ENCODE measurements around the gene AQP3. TPM values are rescaled to one million over a fixed set of nuclear protein-coding genes. Genes with fewer than 3 reads are reported as not detected.
A peak's percentile ranks its signal among the peaks of the same experiment; 100 is the strongest.

The AQP3 gene
- total RNA-seq, 2 donors from 2014 or later: 2.2 to 2.7 TPM

DNA sequence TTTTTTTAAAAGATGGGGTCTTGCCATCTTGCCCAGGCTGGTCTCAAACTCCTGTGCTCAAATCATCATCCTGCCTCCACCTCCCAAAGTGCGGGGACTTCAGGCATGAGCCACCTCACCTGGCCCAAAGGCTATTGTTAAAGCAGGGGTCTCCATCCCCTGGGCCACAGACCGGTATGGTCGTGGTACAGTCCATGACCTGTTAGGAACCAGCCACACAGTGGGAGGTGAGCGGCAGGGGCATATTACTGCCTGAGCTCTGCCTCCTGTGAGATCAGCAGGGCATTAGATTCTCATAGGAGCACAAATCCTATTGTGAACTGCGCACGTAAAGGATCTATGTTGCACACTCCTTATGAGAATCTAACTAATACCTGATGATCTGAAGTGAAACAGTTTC is 33.6 kb upstream of the AQP3 start:
- WGBS, 2 experiments (ENCODE audit: insufficient coverage in 1 of 2, insufficient read length in 1 of 2): 95 to 98% methylated on average over 5 to 6 of the region's 6 CpGs
- Mint-ChIP-seq H3K9me3 (no peaks in the 10 kb centered on the region), H3K4me1 (peaks cover 3% of the 10 kb centered on the region), H3K27ac (no peak overlapping the region), H3K4me3 (no peak overlapping the region), H3K36me3 (ENCODE audit: low read depth) (no peaks in the 10 kb centered on the region), H3K27me3 (ENCODE audit: insufficient read depth) (no peaks in the 10 kb centered on the region)
- H3K4me1 ChIP-seq (ENCODE audit: control insufficient read depth, insufficient read depth, low read length): no peaks in the 10 kb centered on the region
- no peak for DNase-seq
- H3K27me3 ChIP-seq (ENCODE audit: control insufficient read depth, insufficient read depth, low read length, poor library complexity, severe bottlenecking): no peaks in the 10 kb centered on the region
- H3K36me3 ChIP-seq (ENCODE audit: control insufficient read depth, insufficient read depth, low read length): no peaks in the 10 kb centered on the region
- H3K9me3 ChIP-seq (ENCODE audit: control insufficient read depth, low read length): no peaks in the 10 kb centered on the region
- H3K4me3 ChIP-seq (ENCODE audit: low read length): no peak overlapping the region
- H3K27ac ChIP-seq (ENCODE audit: low read depth, low read length): no peak overlapping the region
- no peak for TF ChIP-seq CTCF (conservative IDR thresholded peaks at IDR 0.05)
- H3K9ac ChIP-seq (ENCODE audit: extremely low read depth, low read length, poor library complexity, severe bottlenecking): no peak overlapping the region

DNA sequence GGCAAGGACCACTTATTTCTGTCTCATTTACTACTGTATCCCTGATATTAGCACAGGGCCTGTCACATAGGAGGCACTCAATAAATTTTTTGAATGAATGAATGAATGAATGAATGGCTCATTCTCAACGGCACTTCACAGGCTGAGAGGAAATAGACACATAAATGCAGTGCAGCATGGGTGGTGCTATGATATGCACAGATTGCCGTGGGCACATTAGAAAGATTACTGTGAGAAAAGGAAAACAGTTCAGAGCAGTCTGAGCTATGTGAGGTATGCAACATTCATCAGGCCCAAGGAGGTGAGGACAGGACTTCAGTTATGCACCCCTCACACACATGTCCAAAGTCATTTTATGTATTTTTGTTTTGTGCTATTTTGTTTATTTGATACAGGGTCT is 32.7 kb upstream of the AQP3 start:
- Mint-ChIP-seq H3K27ac (no peak overlapping the region), H3K4me3 (no peak overlapping the region), H3K4me1 (peaks cover 2% of the 10 kb centered on the region), H3K27me3 (ENCODE audit: insufficient read depth) (no peaks in the 10 kb centered on the region), H3K9me3 (no peaks in the 10 kb centered on the region), H3K36me3 (ENCODE audit: low read depth) (no peaks in the 10 kb centered on the region)
- Histone ChIP-seq H3K27ac (ENCODE audit: low read depth, low read length) (no peak overlapping the region), H3K27me3 (ENCODE audit: control insufficient read depth, insufficient read depth, low read length, poor library complexity, severe bottlenecking) (no peaks in the 10 kb centered on the region), H3K9ac (ENCODE audit: extremely low read depth, low read length, poor library complexity, severe bottlenecking) (no peak overlapping the region), H3K9me3 (ENCODE audit: control insufficient read depth, low read length) (no peaks in the 10 kb centered on the region), H3K36me3 (ENCODE audit: control insufficient read depth, insufficient read depth, low read length) (no peaks in the 10 kb centered on the region), H3K4me3 (ENCODE audit: low read length) (no peak overlapping the region), H3K4me1 (ENCODE audit: control insufficient read depth, insufficient read depth, low read length) (no peaks in the 10 kb centered on the region)
- no peak for DNase-seq
- WGBS, 2 experiments (ENCODE audit: insufficient coverage in 1 of 2, insufficient read length in 1 of 2): 88 to 94% methylated on average over 2 of the region's 2 CpGs
- TF ChIP-seq CTCF (conservative IDR thresholded peaks at IDR 0.05): no peak

DNA sequence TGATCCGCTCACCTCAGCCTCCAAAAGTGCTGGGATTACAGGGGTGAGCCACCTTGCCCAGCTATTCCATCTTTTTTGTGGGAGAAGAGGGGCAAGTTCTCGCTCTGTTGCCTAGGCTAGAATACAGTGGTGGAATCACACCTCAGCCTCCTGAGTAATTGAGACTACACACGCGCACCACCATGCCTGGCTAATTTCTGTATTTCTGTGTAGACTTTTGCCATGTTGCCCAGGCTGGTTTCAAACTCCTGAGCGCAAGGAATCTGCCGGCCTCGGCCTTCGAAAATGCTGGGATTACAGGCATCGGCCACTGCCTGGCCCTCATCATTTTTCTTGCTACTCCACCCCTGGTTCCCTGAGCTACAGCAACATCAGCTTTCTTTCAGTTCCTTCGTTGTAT is 29.1 kb upstream of the AQP3 start:
- Mint-ChIP-seq H3K4me1 (peaks cover 11% of the 10 kb centered on the region), H3K36me3 (ENCODE audit: low read depth) (peaks cover 7% of the 10 kb centered on the region), H3K27ac (peak overlapping the region; percentile 23), H3K27me3 (ENCODE audit: insufficient read depth) (no peaks in the 10 kb centered on the region), H3K9me3 (no peaks in the 10 kb centered on the region), H3K4me3 (no peak overlapping the region)
- 95% methylated on average over 10 of the region's 10 CpGs for WGBS, 2 experiments (ENCODE audit: insufficient coverage in 1 of 2, insufficient read length in 1 of 2)
- peaks cover 4% of the 10 kb centered on the region for H3K36me3 ChIP-seq (ENCODE audit: control insufficient read depth, insufficient read depth, low read length)
- no peak overlapping the region for H3K27ac ChIP-seq (ENCODE audit: low read depth, low read length)
- no peak for DNase-seq
- no peak for TF ChIP-seq CTCF (conservative IDR thresholded peaks at IDR 0.05)
- no peak overlapping the region for H3K9ac ChIP-seq (ENCODE audit: extremely low read depth, low read length, poor library complexity, severe bottlenecking)
- H3K4me3 ChIP-seq (ENCODE audit: low read length): no peak overlapping the region
- no peaks in the 10 kb centered on the region for H3K4me1 ChIP-seq (ENCODE audit: control insufficient read depth, insufficient read depth, low read length)
- no peaks in the 10 kb centered on the region for H3K27me3 ChIP-seq (ENCODE audit: control insufficient read depth, insufficient read depth, low read length, poor library complexity, severe bottlenecking)
- no peaks in the 10 kb centered on the region for H3K9me3 ChIP-seq (ENCODE audit: control insufficient read depth, low read length)

Data from endodermal cell (in vitro differentiated cells).